Renal pelvis (tissue), 4 donors: ENCODE measurements around the gene CTIF. TPM values are rescaled to one million over a fixed set of nuclear protein-coding genes. Genes with fewer than 3 reads are reported as not detected.
A peak's percentile ranks its signal among the peaks of the same experiment; 100 is the strongest.

Source experiments
- DNase-seq: peaks from one replicate; pipeline ENCODE4 v3.0.0-alpha.2; 2013
- polyA plus RNA-seq, 3 donors: library from polyadenylated mRNA; unstranded; fragments of 120-200 nt; gene quantifications; one replicate each; pipeline ENCODE4 v1.2.1, GENCODE V29; 2013; ENCODE audit not compliant: insufficient read length in 3 of 3

Gene CTIF
- polyA plus RNA-seq, 3 donors, result 21.1 to 23.7 (median 22.9) TPM

DNA sequence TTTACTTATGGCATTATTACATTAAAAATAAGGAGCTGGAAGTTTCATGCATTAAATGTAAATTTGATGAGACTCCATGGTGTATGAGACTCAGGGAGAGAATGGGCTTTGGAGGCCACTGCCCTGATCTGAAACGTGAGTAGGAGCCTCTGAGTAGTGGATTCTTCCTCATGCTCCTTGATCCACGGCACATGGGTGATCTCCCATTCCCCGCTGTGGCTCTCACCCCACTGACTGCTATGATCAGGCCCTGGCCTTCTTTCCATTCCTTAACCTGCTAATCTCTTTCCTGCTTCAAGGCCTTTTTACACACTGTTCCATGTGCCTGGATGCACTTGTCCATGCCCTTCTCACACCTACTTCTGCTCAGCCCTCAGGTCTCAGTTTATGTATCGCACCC, 343.5 kb downstream of the CTIF start:
- no peak for DNase-seq

GRCh38 chr18:48884306-48884705, 345.5 kb downstream of the CTIF start:
- no peak for DNase-seq

- no peak for DNase-seq
Observed at GRCh38 chr18:48884771-48885170, 345.9 kb downstream of the CTIF start.

DNA sequence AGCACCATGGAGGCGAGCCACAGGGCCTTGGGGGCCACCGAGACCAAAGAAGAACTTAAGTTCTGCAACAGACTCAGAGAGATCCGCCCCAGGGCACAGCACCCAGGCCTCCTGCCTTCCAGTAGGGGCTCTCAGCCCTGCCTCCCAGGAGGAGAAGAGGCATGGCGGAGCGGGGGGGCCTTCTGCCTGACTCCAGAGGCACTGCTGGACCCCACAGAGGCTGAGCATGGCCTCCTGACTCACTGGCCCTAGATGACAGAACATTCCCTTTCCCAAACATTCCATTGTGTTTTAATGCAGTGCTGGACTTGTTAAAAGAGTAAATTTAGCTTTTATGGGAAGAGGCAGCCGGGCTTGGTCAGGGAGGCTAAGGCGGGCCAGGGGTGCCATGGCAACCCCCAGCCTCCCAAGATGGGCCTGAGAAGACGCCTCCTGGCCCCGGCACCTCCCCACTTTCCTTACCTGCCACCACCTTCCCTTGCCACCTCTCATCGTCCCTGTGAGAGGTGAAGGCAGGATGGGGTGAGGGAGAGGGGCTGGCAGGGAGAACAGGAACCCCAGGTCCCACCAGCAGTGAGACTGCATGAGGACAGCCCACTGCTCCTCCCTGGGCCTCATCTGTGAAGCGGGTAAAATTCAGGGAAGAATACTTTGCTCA, 346.6 kb downstream of the CTIF start:
- peak; percentile 61 for DNase-seq

- DNase-seq, result no peak
Observed at GRCh38 chr18:48885924-48886400, 347.1 kb downstream of the CTIF start.

- no peak for DNase-seq
Observed at GRCh38 chr18:48886520-48887293, 347.9 kb downstream of the CTIF start.

DNA sequence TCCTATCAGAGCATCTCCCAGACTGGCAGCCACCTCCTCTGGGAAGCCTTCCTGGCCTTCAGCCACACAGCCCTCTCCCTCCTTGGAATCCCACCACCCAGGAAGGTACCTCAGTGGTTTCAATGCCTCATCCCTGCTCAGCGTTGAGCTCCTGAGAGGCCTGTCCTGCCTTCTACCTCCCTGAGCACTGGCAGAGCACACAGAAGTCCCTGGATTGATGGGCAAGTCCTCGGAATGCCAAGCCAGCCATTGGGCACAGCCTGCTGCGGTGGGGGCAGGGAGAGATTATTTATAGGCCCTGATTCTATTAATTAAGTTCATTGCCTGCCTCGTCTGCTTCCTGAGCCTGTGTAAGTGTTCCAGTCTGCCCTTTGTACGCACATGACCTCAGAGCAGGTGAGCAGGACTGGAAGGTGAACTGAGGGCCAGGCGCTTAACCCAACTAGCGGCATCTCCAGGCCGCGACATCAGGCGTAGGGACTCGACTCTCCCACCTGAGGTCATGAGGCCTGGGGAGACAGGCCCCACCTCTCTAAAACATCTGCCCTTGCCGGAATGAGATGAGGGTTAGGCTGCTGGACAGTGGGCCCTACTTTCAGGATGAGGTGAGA, 348.6 kb downstream of the CTIF start:
- DNase-seq, result no peak

- no peak for DNase-seq
Observed at GRCh38 chr18:48887905-48888772, 349.3 kb downstream of the CTIF start.

DNA sequence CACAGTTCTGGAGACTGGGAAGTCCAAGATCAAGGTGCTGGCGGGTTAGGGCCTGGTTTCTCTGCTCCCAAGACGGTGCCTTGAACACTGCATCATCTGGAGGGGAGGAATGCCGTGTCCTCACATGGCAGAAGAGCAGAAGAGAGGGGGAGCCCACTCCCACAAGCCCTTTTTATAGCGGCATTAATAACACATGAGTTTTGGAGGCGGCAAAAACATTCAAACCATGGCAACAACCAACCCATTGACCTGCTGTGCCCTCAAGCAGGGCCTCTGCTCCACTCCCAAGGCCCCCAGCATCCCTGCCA, 349.9 kb downstream of the CTIF start:
- no peak for DNase-seq

- peak; percentile 71 for DNase-seq
Observed at GRCh38 chr18:48889115-48889941, 350.5 kb downstream of the CTIF start.

GRCh38 chr18:48889981-48890762, 351.3 kb downstream of the CTIF start:
- DNase-seq, result no peak

DNA sequence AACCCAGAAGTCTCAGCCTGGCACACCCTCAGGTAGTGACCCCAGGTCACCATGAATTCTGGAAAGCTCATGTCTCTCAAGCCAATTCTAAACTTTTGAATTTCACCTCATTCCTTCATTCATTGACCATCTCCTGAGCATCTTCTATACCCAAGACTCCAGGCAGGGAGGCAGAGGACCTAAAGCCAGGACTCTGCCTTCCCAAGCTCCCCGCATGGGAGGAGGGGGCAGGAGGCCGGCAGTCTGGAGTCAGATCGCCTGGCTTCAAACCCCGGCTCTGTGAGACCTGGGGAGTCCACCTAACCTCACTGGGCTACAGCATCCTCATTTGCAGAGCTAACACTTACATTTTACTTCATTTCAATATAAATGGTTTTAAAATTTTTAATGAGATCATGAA, 352.9 kb downstream of the CTIF start:
- no peak for DNase-seq

DNA sequence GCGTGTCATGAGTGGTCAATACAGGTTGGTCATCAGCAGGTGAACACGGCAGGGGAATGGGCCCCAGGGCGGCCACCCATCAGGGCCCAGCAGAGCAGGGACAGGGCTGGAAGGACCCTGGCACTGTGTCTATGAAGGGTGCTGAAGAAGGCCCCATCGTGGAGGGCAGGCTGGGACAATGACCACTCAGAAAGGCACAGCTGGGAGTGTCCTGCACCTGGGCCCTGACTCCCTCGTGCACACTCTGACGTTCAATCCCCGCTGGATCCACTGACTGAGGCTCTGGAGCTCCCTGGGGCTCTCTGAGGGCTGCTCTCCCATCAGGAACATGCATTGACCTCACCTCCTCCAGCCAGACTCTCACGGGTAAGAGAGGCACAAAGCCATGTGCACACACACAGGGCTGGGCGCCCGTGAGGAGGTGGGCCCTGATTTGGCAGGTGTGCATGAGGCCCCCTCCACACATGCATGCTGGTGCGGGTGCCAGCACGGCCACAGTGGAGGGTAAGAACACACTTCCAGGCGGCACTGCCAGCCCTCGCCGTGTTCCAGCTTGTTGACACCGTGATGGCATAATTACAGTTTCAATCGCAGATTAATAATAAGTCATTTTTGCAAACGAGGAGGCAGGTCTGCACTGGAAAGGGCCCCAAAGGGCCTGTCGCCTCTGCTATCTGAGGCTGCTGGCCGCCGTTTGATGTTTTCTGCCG, 353.5 kb downstream of the CTIF start:
- DNase-seq, result no peak

GRCh38 chr18:48893061-48893607, 354.3 kb downstream of the CTIF start:
- no peak for DNase-seq

- no peak for DNase-seq
Observed at GRCh38 chr18:48893608-48894600, 355.1 kb downstream of the CTIF start.

DNA sequence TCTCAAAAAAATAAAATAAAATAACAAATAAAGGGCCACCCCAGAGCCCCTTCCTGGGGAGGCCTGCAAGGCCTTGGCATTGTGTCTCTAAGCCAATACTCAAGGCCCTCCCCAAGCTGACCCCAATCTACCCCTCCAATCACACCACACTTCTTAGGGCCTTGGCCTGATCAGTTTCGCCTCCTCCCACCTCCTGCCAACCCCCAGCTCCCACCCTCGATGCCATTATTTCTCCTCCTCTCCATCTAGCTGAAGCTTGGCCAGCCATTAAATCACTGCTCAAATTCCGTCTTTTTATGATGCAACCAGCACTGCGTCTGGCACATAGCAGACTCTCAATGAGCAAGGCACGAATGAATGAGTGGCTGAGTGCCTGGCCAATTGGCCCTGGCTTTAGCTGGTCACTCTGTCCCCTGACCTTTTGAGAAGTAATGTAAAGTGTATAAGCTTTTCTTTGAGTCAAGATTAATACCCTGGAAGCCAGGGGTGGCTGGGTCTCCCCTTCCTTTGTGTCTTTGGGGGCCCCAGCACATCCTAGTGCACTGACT, 356.0 kb downstream of the CTIF start:
- no peak for DNase-seq

GRCh38 chr18:48896326-48896874, 357.6 kb downstream of the CTIF start:
- DNase-seq, result no peak
